Heart right ventricle (tissue), 16 donors: ENCODE measurements around the gene TMEM9. TPM values are rescaled to one million over a fixed set of nuclear protein-coding genes. Genes with fewer than 3 reads are reported as not detected.

ENCODE experiments used
- ATAC-seq, 8 donors: fragments of 200-7000 bp; cut with Tn5 transposase; one replicate each; pipeline ENCODE4 v1.9.1; 2020; ENCODE audit warnings: mild to moderate bottlenecking in 8 of 8, moderate library complexity in 8 of 8, moderate number of reproducible peaks in 1 of 8
- DNase-seq, 2 donors: peaks; one replicate each; pipeline ENCODE4 v3.0.0-alpha.2; 2020
- H3K27ac ChIP-seq, 10 donors: fragments of 200-600 bp; sonication (generic) in 2 of 10; one replicate each; pipeline versions ENCODE4 v1.5.0 to v1.8.0; 2020 to 2022; ENCODE audit warnings: mild to moderate bottlenecking in 3 of 10
- H3K27me3 ChIP-seq, 7 donors: fragments of 200-600 bp; one replicate each; pipeline ENCODE4 v1.8.0; 2021 to 2022; ENCODE audit warnings: mild to moderate bottlenecking in 2 of 7
- H3K36me3 ChIP-seq, 9 donors: fragments of 200-600 bp; sonication (generic) in 1 of 9; one replicate each; pipeline versions ENCODE4 v1.5.0 to v1.8.0; 2020 to 2022; ENCODE audit warnings: mild to moderate bottlenecking in 2 of 9
- H3K4me1 ChIP-seq, 9 donors: fragments of 200-600 bp; sonication (generic) in 1 of 9; one replicate each; pipeline versions ENCODE4 v1.5.0 to v1.8.0; 2020 to 2022; ENCODE audit warnings: mild to moderate bottlenecking in 4 of 9
- H3K4me3 ChIP-seq, 10 donors: fragments of 200-600 bp; sonication (generic) in 2 of 10; one replicate each; pipeline versions ENCODE4 v1.5.0 to v1.8.0; 2020 to 2022; ENCODE audit warnings: mild to moderate bottlenecking in 7 of 10, moderate library complexity in 2 of 10
- H3K9me3 ChIP-seq, 11 donors: fragments of 200-600 bp in 10 of 11; sonication (generic) in 2 of 11; one replicate each; pipeline versions ENCODE4 v1.5.0 to v1.8.0; 2013 to 2022; ENCODE audit warnings: mild to moderate bottlenecking in 2 of 11, control low read depth in 1 of 11, moderate library complexity in 1 of 11
- WGBS, 2 donors: extraction: QIAGEN DNeasy Blood & Tissue Kit; methylation state at CpG; one replicate each; pipeline ENCODE4 v1.1.7; 2013; ENCODE audit warnings: inconsistent platforms in 1 of 2; 5-methylcytosine and 5-hydroxymethylcytosine counted together
- intact Hi-C, 10 donors: fragments of 100-400 bp; cut with DNase I; formaldehyde crosslinking; loops; one replicate each; pipeline versions ENCODE4 v1.11.1 to v1.14.2; 2022
- polyA plus RNA-seq, 2 donors: library from polyadenylated mRNA; stranded (reverse); fragments of 200-250 nt; gene quantifications; one replicate each; pipeline ENCODE4 v1.2.3, GENCODE V29; 2013
- total RNA-seq, 10 donors: library from RNA; stranded (reverse); fragmentation: NEBNext Ultra II Directional in 3 of 10; extraction: Animal tissue kit (Norgen Biotek cat#: 25700) in 3 of 10; gene quantifications; one replicate each; pipeline versions ENCODE4 v1.2.1 to v1.2.4, GENCODE V29; 2021 to 2023
- TF ChIP-seq, protein P1 (sequence below), 9 donors: fragments of 200-600 bp; sonication (generic) in 2 of 9; IDR thresholded peaks; one replicate each; pipeline versions ENCODE4 v1.5.0 to v1.8.0; 2021 to 2022; ENCODE audit warnings: antibody characterized with exemption in 9 of 9, mild to moderate bottlenecking in 5 of 9, moderate library complexity in 1 of 9
- donor health status: Arrhythmogenic right ventricular cardiomyopathy.
- donor health status: ischemic (EF 13 %, LVEDD 7.1; RV severe dilation, severe dysfunction).
- donor health status: healthy with polysubstance abuse.
- donor health status: DM: no; HTN: yes; CAD: no.
- donor health status: DM: no; HTN: no; CAD: no.
- donor health status: ischemic (EF 25% LVEDD 6.9; RV normal size, moderate dysfunction).
- donor health status: ischemic (EF 25% LVEDD 5.7; RV mildly dilated, moderate dysfunction).
- donor health status: healthy.
- donor health status: DM: yes; HTN: yes; CAD: no.
- donor health status: Ischemic cardiomyopathy.
- donor health status: ischemic (EF 35%, LVEDD 5.7; RV mildly dilated, moderate dysfunction).
- donor health status: nonischemic (EF 11% LVEDD 7.7; RV severe dilation, severe dysfunction).
- donor health status: DM: yes; HTN: yes; CAD: no.
- donor health status: PGD.
- donor health status: ischemic (EF 29% LVEDD 5.4; RV normal size, mild dysfunction).
- donor health status: nonischemic (EF 23%, LVEDD 6.1; RV moderate dilation, normal function).

TMEM9 gene
- total and polyA plus RNA-seq, 12 donors = 19.6 to 49.6 (median 25.4) TPM

DNA sequence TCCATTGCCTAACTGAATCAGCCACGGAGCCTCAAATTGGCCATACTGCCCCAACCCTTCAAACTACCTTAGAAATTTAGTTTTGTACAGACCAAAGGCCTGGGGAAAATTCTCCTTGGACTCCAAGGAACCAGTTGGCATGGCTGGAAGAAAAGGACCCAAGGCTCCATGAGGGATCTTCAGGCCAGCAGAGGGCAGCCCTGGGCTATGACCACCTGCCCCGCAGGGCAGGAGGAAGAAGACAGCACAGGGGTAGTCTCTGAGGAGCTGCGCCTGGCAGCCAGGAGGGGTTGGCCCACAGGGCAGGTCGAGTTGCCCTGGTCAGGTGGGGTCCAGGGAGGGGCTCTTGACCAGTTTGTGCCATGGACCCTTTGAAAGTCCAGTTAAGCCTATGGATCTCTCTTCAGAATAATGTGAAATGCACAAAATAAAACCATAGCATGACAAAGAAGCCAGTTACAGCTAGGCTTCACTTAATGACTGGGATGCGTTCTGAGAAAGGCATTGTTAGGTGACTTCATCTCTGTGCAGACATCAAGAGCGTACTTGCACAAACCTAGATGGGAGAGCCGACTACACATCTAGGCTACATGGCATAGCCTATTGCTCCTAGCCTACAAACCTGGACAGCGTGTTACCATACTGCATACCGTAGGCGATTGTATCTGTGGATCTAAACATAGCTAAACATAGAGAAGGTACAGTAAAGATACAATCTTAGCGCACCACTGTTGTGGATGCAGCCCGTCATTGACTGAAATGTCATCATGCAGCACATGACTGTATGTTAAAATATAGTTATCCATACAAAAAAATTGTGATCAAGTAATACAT lies 68.2 kb downstream of the TMEM9 start:
- Histone ChIP-seq H3K4me3 (no peak overlapping the region), H3K27me3 (peaks cover 0 to 34% (median 5%) of the 10 kb centered on the region in 7 donors), H3K4me1 (peaks cover 0 to 5% (median 0%) of the 10 kb centered on the region in 9 donors), H3K9me3 (no peaks in the 10 kb centered on the region), H3K27ac (no peak overlapping the region), H3K36me3 (no peaks in the 10 kb centered on the region)
- peak; percentile 49 to 76 (median 63) for ATAC-seq
- intact Hi-C loops = loop anchor here in 3 of 10 donors (5.0 to 10.0 kb wide), 2 partner anchors 136 to 139 kb away; no protein-coding TSS in a partner anchor
- peak; percentile 17 to 44 for DNase-seq
- WGBS, 2 donors = 79 to 80% methylated on average over 12 of the region's 12 CpGs
- TF ChIP-seq, protein P1, sequence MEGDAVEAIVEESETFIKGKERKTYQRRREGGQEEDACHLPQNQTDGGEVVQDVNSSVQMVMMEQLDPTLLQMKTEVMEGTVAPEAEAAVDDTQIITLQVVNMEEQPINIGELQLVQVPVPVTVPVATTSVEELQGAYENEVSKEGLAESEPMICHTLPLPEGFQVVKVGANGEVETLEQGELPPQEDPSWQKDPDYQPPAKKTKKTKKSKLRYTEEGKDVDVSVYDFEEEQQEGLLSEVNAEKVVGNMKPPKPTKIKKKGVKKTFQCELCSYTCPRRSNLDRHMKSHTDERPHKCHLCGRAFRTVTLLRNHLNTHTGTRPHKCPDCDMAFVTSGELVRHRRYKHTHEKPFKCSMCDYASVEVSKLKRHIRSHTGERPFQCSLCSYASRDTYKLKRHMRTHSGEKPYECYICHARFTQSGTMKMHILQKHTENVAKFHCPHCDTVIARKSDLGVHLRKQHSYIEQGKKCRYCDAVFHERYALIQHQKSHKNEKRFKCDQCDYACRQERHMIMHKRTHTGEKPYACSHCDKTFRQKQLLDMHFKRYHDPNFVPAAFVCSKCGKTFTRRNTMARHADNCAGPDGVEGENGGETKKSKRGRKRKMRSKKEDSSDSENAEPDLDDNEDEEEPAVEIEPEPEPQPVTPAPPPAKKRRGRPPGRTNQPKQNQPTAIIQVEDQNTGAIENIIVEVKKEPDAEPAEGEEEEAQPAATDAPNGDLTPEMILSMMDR (IDR thresholded peaks at IDR 0.05) = peak in 8 of 9 donors; percentile 14 to 61 (median 55)

Other genes with a start within 250 kb of the TMEM9 start
- 1 to 10 TPM in 1 of 10 donors, under 1 TPM in 9; 0.32 to 2.6 (median 0.41) TPM for gene KIF21B, start 130.8 kb downstream of the TMEM9 start, total RNA-seq
- gene KIF21B, start 130.8 kb downstream of the TMEM9 start, polyA plus RNA-seq = under 1 TPM; 0.10 to 0.44 TPM
- under 1 TPM in 4 of 10 donors, not detected in 6; 0.04 to 0.09 (median 0.07) TPM for gene CACNA1S, start 42.0 kb downstream of the TMEM9 start, total RNA-seq
- under 1 TPM in 1 of 2 donors, not detected in 1; under 0.01 TPM for gene CACNA1S, start 42.0 kb downstream of the TMEM9 start, polyA plus RNA-seq
- not detected for gene ASCL5, start 27.3 kb downstream of the TMEM9 start, total RNA-seq
- gene ASCL5, start 27.3 kb downstream of the TMEM9 start, polyA plus RNA-seq = not detected
- gene IGFN1, start 36.4 kb upstream of the TMEM9 start, total RNA-seq = under 1 TPM in 4 of 10 donors, not detected in 6; 0.02 to 0.07 (median 0.03) TPM
- gene IGFN1, start 36.4 kb upstream of the TMEM9 start, polyA plus RNA-seq = under 1 TPM in 1 of 2 donors, not detected in 1; 0.01 TPM
- gene PKP1, start 129.0 kb upstream of the TMEM9 start, total RNA-seq = 1 to 10 TPM in 1 of 10 donors, under 1 TPM in 9; 0.05 to 1.2 (median 0.22) TPM
- under 1 TPM; 0.37 to 0.39 TPM for gene PKP1, start 129.0 kb upstream of the TMEM9 start, polyA plus RNA-seq
- over 10,000 TPM in 1 of 10 donors, 1,000 to 10,000 TPM in 9; 5,905 to 10,183 (median 7,503) TPM for gene TNNT2, start 223.2 kb upstream of the TMEM9 start, total RNA-seq
- gene TNNT2, start 223.2 kb upstream of the TMEM9 start, polyA plus RNA-seq = over 10,000 TPM; 10,337 to 31,279 TPM
- 10 to 100 TPM in 1 of 10 donors, 1 to 10 TPM in 8, under 1 TPM in 1; 0.85 to 12.9 (median 2.9) TPM for gene LAD1, start 244.8 kb upstream of the TMEM9 start, total RNA-seq
- gene LAD1, start 244.8 kb upstream of the TMEM9 start, polyA plus RNA-seq = 10 to 100 TPM in 1 of 2 donors, 1 to 10 TPM in 1; 2.6 to 42.2 TPM